ENCODE results near the gene SCFD2. TPM values are rescaled to one million over a fixed set of nuclear protein-coding genes. Genes with fewer than 3 reads are reported as not detected.
"Not testable (repeated sequence)": the region's sequence is repeated elsewhere in the genome, so short reads cannot be mapped to it uniquely, and the experiment has no call there.

Gene SCFD2
- total RNA-seq, 2 experiments from 2014 or later = 12.6 to 14.6 TPM

- ChIA-PET POLR2A (no interaction called here), CTCF (no interaction called here)
- H3K27me3 Mint-ChIP-seq = no peaks in the 10 kb centered on the region
- H3K27ac Mint-ChIP-seq = no peak overlapping the region
- H3K4me1 Mint-ChIP-seq = peaks cover 4% of the 10 kb centered on the region
- no peak for DNase-seq
- H3K9me3 Mint-ChIP-seq = no peaks in the 10 kb centered on the region
- H3K4me3 Mint-ChIP-seq = no peak overlapping the region
- H3K36me3 Mint-ChIP-seq (ENCODE audit: low read depth) = peaks cover 5% of the 10 kb centered on the region
These were observed 43.9 kb downstream of the SCFD2 start for GRCh38 chr4:53321984-53322289.

GRCh38 chr4:53321151-53321983 lies 44.5 kb downstream of the SCFD2 start:
- peaks cover 4% of the 10 kb centered on the region for H3K4me1 Mint-ChIP-seq
- no peak overlapping the region for H3K27ac Mint-ChIP-seq
- no peaks in the 10 kb centered on the region for H3K27me3 Mint-ChIP-seq
- H3K9me3 Mint-ChIP-seq = no peaks in the 10 kb centered on the region
- no peak overlapping the region for H3K4me3 Mint-ChIP-seq
- CTCF ChIA-PET = no interaction called here
- no peak for DNase-seq
- POLR2A ChIA-PET = no interaction called here
- H3K36me3 Mint-ChIP-seq (ENCODE audit: low read depth) = peaks cover 5% of the 10 kb centered on the region

GRCh38 chr4:53315300-53315699 lies 50.6 kb downstream of the SCFD2 start:
- Mint-ChIP-seq H3K4me1 (peaks cover 12% of the 10 kb centered on the region), H3K27me3 (no peaks in the 10 kb centered on the region), H3K4me3 (no peak overlapping the region), H3K9me3 (no peaks in the 10 kb centered on the region), H3K36me3 (ENCODE audit: low read depth) (peaks cover 3% of the 10 kb centered on the region), H3K27ac (no peak overlapping the region)
- no peak for DNase-seq
- ChIA-PET CTCF (no interaction called here), POLR2A (no interaction called here)

- Mint-ChIP-seq H3K4me3 (no peak overlapping the region), H3K4me1 (peaks cover 12% of the 10 kb centered on the region), H3K27me3 (no peaks in the 10 kb centered on the region), H3K27ac (no peak overlapping the region), H3K36me3 (ENCODE audit: low read depth) (peaks cover 3% of the 10 kb centered on the region), H3K9me3 (no peaks in the 10 kb centered on the region)
- DNase-seq = no peak
- CTCF ChIA-PET = no interaction called here
- POLR2A ChIA-PET = no interaction called here
These were observed 51.6 kb downstream of the SCFD2 start for GRCh38 chr4:53314252-53314651.

GRCh38 chr4:53313510-53313909 lies 52.4 kb downstream of the SCFD2 start:
- ChIA-PET CTCF (no interaction called here), POLR2A (no interaction called here)
- H3K27ac Mint-ChIP-seq = no peak overlapping the region
- H3K4me1 Mint-ChIP-seq = peaks cover 12% of the 10 kb centered on the region
- H3K27me3 Mint-ChIP-seq = no peaks in the 10 kb centered on the region
- DNase-seq = no peak
- H3K9me3 Mint-ChIP-seq = no peaks in the 10 kb centered on the region
- no peak overlapping the region for H3K4me3 Mint-ChIP-seq
- peaks cover 3% of the 10 kb centered on the region for H3K36me3 Mint-ChIP-seq (ENCODE audit: low read depth)

GRCh38 chr4:53309321-53310040 lies 56.4 kb downstream of the SCFD2 start:
- no peaks in the 10 kb centered on the region for H3K27me3 Mint-ChIP-seq
- H3K9me3 Mint-ChIP-seq = peaks cover under 1% of the 10 kb centered on the region
- ChIA-PET POLR2A (no interaction called here), CTCF (no interaction called here)
- DNase-seq = no peak
- H3K36me3 Mint-ChIP-seq (ENCODE audit: low read depth) = peaks cover 24% of the 10 kb centered on the region
- H3K27ac Mint-ChIP-seq = no peak overlapping the region
- H3K4me3 Mint-ChIP-seq = no peak overlapping the region
- peaks cover 2% of the 10 kb centered on the region for H3K4me1 Mint-ChIP-seq

- ChIA-PET POLR2A (no interaction called here), CTCF (no interaction called here)
These were observed 57.8 kb downstream of the SCFD2 start for GRCh38 chr4:53307819-53308780.

GRCh38 chr4:53307210-53307609 lies 58.7 kb downstream of the SCFD2 start:
- no peak for DNase-seq
- peaks cover 34% of the 10 kb centered on the region for H3K36me3 Mint-ChIP-seq (ENCODE audit: low read depth)
- H3K4me3 Mint-ChIP-seq = no peak overlapping the region
- ChIA-PET POLR2A (no interaction called here), CTCF (no interaction called here)
- peaks cover 2% of the 10 kb centered on the region for H3K4me1 Mint-ChIP-seq
- H3K27me3 Mint-ChIP-seq = no peaks in the 10 kb centered on the region
- H3K9me3 Mint-ChIP-seq = peaks cover 8% of the 10 kb centered on the region
- no peak overlapping the region for H3K27ac Mint-ChIP-seq

More at GRCh38 chr4:53307819-53308780, 57.8 kb downstream of the SCFD2 start:
- Mint-ChIP-seq H3K27ac (no peak overlapping the region), H3K9me3 (peaks cover 8% of the 10 kb centered on the region), H3K27me3 (no peaks in the 10 kb centered on the region), H3K4me3 (no peak overlapping the region), H3K4me1 (peaks cover 2% of the 10 kb centered on the region), H3K36me3 (ENCODE audit: low read depth) (peaks cover 31% of the 10 kb centered on the region)
- no peak for DNase-seq

- Mint-ChIP-seq H3K4me3 (no peak overlapping the region), H3K4me1 (peaks cover 2% of the 10 kb centered on the region), H3K36me3 (ENCODE audit: low read depth) (peaks cover 32% of the 10 kb centered on the region), H3K9me3 (peaks cover 8% of the 10 kb centered on the region), H3K27me3 (no peaks in the 10 kb centered on the region), H3K27ac (no peak overlapping the region)
- ChIA-PET CTCF (no interaction called here), POLR2A (no interaction called here)
- DNase-seq = no peak
These were observed 59.1 kb downstream of the SCFD2 start for GRCh38 chr4:53306729-53307128.

- CTCF ChIA-PET; H3K4me1 Mint-ChIP-seq; DNase-seq; H3K27me3 Mint-ChIP-seq; H3K36me3 Mint-ChIP-seq (ENCODE audit: low read depth); POLR2A ChIA-PET; H3K4me3 Mint-ChIP-seq; H3K27ac Mint-ChIP-seq: not testable (repeated sequence)
- H3K9me3 Mint-ChIP-seq = peaks cover 46% of the 10 kb centered on the region
These were observed 73.7 kb downstream of the SCFD2 start for GRCh38 chr4:53292209-53292608.

- CTCF ChIA-PET = no interaction called here
- Mint-ChIP-seq H3K27ac (no peak overlapping the region), H3K4me3 (no peak overlapping the region), H3K36me3 (ENCODE audit: low read depth) (peaks cover 9% of the 10 kb centered on the region), H3K4me1 (no peaks in the 10 kb centered on the region), H3K27me3 (no peaks in the 10 kb centered on the region), H3K9me3 (peaks cover 4% of the 10 kb centered on the region)
- POLR2A ChIA-PET = no interaction called here
- DNase-seq = no peak
These were observed 84.4 kb downstream of the SCFD2 start for GRCh38 chr4:53281438-53281837.

GRCh38 chr4:53280846-53281245 lies 85.0 kb downstream of the SCFD2 start:
- ChIA-PET CTCF (no interaction called here), POLR2A (interaction anchor here (0.5 kb wide), 1 partner anchor 765 kb away, joined by 3 read pairs; no protein-coding TSS in a partner anchor)
- Mint-ChIP-seq H3K27ac (no peak overlapping the region), H3K4me1 (no peaks in the 10 kb centered on the region), H3K27me3 (no peaks in the 10 kb centered on the region), H3K36me3 (ENCODE audit: low read depth) (peaks cover 9% of the 10 kb centered on the region), H3K4me3 (no peak overlapping the region), H3K9me3 (peaks cover 4% of the 10 kb centered on the region)
- no peak for DNase-seq

- no peak overlapping the region for H3K27ac Mint-ChIP-seq
- no peak for DNase-seq
- H3K36me3 Mint-ChIP-seq (ENCODE audit: low read depth) = peaks cover 13% of the 10 kb centered on the region
- no peaks in the 10 kb centered on the region for H3K4me1 Mint-ChIP-seq
- ChIA-PET POLR2A (no interaction called here), CTCF (no interaction called here)
- H3K9me3 Mint-ChIP-seq = peaks cover 4% of the 10 kb centered on the region
- H3K27me3 Mint-ChIP-seq = no peaks in the 10 kb centered on the region
- no peak overlapping the region for H3K4me3 Mint-ChIP-seq
These were observed 91.1 kb downstream of the SCFD2 start for GRCh38 chr4:53274609-53275268.
